IPS-18c (cell line): Measurements from ENCODE around the gene KCNK4.

Source experiments
- H3K4me3 ChIP-seq: 2 replicates; pipeline ENCODE4 v1.7.0; 2013; ENCODE audit warnings: low read depth, mild to moderate bottlenecking, low read length, moderate library complexity; ENCODE audit not compliant: insufficient read depth
- H3K9me3 ChIP-seq: one replicate; pipeline ENCODE4 v1.6.1; 2013; ENCODE audit warnings: mild to moderate bottlenecking, low read length, moderate library complexity; ENCODE audit not compliant: control insufficient read depth, insufficient read depth

Gene KCNK4

GRCh38 chr11:64263947-64264317 lies 27.2 kb upstream of the KCNK4 start:
- no peaks in the 10 kb centered on the region for H3K9me3 ChIP-seq
- H3K4me3 ChIP-seq = no peak overlapping the region

- Histone ChIP-seq H3K4me3 (no peak overlapping the region), H3K9me3 (no peaks in the 10 kb centered on the region)
Measured at GRCh38 chr11:64264371-64264852, 26.7 kb upstream of the KCNK4 start.

GRCh38 chr11:64265176-64266160 lies 25.6 kb upstream of the KCNK4 start:
- Histone ChIP-seq H3K9me3 (no peaks in the 10 kb centered on the region), H3K4me3 (no peak overlapping the region)

GRCh38 chr11:64266339-64266738 lies 24.8 kb upstream of the KCNK4 start:
- H3K4me3 ChIP-seq = no peak overlapping the region

GRCh38 chr11:64267207-64267945 lies 23.7 kb upstream of the KCNK4 start:
- H3K4me3 ChIP-seq = no peak overlapping the region
- H3K9me3 ChIP-seq = no peaks in the 10 kb centered on the region

More at GRCh38 chr11:64266339-64266738, 24.8 kb upstream of the KCNK4 start:
- H3K9me3 ChIP-seq = no peaks in the 10 kb centered on the region

DNA sequence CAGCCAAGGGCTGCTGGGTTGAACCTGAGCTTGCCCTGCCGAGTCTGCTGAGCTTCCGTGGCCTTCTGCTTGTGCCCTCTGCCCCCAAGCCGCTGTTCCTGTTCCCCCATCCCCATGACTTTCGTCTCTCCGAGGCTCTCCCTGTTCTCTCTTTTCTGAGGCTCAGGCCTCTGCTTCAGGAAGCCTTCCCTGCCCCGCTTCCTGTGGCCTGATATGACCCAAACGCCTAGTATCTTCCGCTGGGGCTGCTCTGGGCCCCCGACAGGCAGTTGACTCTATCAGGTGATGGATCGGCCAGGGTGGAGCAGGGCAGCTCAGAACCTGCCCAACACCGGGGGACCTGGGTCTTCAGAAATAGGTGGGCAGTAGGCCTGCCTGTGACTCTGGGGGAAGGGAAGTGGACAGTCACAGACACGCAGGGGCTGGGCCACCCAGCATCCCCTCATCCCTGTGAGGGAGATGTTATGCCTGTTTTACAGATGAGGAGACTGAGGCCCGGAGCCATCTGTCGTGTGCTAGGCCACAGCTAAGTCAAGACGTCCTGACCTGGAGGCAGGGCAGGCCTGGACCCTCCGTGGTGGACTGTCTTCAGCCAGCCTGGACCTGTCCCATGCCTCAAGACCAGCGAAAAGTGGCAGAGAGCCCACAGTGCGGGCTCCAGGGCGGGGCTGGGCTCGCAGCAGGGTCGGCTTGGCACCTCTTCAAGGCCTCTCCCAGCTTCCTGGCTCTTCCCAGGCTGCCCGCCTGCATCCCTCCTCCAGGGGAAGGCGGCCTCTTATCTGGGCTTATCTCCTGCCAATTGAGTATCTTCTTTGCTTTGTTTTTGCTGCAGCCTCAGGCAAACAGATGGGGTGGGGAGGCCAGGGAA lies 22.8 kb upstream of the KCNK4 start:
- H3K9me3 ChIP-seq = no peaks in the 10 kb centered on the region
- H3K4me3 ChIP-seq = peak overlapping the region; percentile 87

GRCh38 chr11:64268893-64269539 lies 22.1 kb upstream of the KCNK4 start:
- H3K9me3 ChIP-seq = no peaks in the 10 kb centered on the region
- peak overlapping the region; percentile 87 for H3K4me3 ChIP-seq

- no peaks in the 10 kb centered on the region for H3K9me3 ChIP-seq
- peak overlapping the region; percentile 87 for H3K4me3 ChIP-seq
Measured at GRCh38 chr11:64269540-64270220, 21.4 kb upstream of the KCNK4 start.

DNA sequence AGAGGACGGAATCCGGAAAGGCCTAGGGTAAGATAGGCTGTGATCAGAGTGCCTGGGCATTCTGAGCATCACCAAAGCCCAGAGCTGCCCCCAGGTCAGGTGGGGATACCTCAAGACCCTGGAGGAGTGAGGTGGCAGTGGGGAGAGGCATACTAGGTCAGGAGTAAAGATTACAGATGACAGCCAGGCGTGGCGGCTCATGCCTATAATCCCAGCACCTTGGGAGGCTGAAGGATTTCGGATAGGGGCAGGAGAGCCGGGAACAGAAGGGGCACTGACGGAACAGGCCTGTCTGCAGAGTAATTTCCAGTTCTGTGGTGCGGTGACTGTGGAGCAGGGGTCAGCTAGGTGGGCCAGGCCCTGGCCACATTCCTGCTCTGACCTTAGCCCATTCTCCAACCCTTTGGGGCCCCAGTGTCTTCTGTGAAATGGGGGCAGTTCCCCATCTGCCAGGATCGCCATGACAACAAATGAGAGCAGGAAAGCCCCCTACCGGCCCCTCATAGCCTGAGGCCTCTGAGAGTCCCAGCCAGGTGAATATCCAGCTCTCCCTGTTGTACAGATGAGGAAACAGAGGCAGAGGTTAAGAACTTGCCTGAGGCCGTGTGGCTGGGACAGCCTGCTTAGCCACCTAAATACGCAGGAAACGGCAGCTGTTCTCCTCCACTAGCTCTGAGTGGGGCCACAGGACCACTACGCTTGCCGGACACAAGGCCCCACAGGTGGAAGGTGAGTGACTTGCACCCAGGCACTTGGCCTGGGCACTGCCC lies 15.9 kb upstream of the KCNK4 start:
- Histone ChIP-seq H3K9me3 (no peaks in the 10 kb centered on the region), H3K4me3 (no peak overlapping the region)

DNA sequence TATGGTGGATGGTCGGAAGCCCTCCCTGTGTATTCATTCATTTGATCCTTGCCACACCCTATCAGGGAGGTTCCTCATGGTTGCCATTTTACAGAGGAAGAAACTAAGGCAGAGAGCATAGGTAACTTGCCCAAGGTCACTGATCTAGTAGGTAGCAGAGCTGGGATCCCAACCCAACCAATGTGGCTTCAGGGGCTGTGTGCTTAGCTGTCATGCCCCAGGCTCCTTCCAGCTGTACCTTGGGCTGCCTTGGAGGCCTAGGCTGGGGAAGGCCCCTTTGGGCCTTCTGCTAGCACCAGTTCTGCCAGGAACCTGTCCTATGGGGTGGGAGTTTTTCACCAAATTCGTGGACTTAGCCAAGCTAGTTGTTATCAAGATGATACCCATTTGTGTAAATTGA lies 15.3 kb upstream of the KCNK4 start:
- no peaks in the 10 kb centered on the region for H3K9me3 ChIP-seq
- no peak overlapping the region for H3K4me3 ChIP-seq

DNA sequence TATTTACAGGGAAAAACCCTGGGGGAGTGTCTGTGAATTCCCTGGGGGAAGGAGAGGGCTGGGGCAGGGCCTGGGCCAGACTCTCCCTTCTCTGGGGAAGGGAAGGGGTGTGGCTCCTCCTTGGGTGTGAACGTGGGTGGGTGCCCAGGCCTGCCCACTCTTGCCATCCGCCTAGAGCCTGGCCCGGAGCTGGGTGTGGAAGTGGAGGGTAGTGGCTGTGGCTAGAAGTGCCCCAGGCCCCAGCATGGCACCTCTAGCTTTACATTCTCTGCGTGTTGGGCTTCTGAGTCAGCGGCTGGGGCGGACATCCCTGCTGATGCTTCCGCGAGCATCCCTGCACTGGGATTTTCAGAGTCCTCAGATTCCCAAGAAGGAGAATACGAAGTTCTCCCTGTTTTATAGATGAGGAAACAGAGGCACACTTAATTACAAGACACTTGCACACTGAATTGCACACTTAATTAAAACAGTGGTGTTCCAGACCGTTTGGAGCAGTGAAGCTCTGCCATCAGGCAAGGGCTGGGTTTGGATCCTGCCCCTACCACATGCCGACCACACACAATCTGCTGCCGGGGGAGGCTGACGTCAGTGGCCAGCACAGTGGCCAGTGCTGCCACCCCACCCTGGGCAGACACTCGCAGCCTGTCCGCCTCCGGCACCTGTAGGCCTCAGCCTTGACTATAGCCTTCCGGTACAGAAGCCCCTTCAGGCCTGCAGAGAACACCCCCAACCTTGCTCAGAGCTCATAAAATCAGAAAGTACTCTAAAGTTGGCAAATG lies 14.3 kb upstream of the KCNK4 start:
- Histone ChIP-seq H3K9me3 (no peaks in the 10 kb centered on the region), H3K4me3 (no peak overlapping the region)

GRCh38 chr11:64278576-64279190 lies 12.4 kb upstream of the KCNK4 start:
- H3K4me3 ChIP-seq = no peak overlapping the region
- H3K9me3 ChIP-seq = no peaks in the 10 kb centered on the region

DNA sequence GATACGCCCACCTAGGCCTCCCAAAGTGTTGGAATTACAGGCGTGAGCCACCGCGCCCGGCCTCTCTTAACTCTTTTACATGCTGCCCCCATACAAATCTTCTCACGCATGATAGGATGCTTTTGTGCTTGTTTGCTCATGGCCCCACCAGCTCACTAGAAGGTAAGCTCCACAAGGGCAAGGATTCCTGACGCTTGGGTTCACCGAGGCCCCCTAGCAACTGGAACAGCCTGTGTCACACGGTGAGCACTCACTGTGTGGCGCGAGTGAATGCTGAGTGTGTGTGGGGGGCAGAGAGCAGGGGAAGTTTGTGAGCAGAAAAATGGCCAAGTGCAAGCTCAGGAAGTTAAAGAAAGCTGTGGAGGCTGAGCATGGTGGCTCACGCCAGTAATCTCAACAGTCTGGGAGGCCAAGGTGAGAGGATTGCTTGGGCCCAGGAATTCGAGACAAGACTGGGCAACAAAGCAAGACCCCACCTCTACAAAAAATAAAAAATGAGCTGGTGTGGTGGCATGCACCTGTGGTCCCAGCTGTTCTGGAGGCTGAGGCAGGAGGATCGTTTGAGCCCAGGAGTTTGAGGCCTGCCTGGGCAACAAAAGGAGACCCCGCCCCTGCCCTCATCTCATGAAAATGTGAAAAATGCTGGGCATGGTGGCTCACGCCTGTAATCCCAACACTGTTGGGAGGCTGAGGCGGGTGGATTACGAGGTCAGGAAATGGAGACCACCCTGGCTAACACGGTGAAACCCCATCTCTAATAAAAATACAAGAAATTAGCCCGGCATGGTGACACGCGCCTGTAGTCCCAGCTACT lies 8.9 kb upstream of the KCNK4 start:
- no peak overlapping the region; the same call in 1 of the 2 replicates for H3K4me3 ChIP-seq

DNA sequence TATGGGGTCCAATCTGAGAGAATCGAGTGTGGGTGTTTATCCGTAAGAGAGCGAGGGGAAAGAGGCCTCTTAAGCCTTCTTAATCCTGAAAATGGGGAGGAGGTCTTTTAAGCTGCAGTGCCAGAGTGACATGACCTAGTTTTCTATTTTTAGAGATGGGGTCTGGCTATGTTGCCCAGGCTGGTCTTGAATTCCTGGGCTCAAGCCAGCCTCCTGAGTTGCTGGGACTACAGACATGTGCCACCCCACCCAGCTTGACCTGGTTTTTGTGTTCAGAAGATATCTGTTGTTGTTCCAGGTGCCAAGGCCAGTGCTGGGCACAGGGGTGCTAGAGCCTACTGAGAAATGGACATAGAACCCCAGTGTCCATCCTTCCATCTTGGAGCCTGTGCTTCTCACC lies 8.0 kb upstream of the KCNK4 start:
- Histone ChIP-seq H3K9me3 (no peaks in the 10 kb centered on the region), H3K4me3 (no peak overlapping the region)

More for the DNA sequence above, 8.9 kb upstream of the KCNK4 start:
- no peaks in the 10 kb centered on the region for H3K9me3 ChIP-seq
